ENCODE measurements around the gene CTTNBP2NL.
"Not testable (repeated sequence)": the region's sequence is repeated elsewhere in the genome, so short reads cannot be mapped to it uniquely, and the experiment has no call there.

The CTTNBP2NL gene

DNA sequence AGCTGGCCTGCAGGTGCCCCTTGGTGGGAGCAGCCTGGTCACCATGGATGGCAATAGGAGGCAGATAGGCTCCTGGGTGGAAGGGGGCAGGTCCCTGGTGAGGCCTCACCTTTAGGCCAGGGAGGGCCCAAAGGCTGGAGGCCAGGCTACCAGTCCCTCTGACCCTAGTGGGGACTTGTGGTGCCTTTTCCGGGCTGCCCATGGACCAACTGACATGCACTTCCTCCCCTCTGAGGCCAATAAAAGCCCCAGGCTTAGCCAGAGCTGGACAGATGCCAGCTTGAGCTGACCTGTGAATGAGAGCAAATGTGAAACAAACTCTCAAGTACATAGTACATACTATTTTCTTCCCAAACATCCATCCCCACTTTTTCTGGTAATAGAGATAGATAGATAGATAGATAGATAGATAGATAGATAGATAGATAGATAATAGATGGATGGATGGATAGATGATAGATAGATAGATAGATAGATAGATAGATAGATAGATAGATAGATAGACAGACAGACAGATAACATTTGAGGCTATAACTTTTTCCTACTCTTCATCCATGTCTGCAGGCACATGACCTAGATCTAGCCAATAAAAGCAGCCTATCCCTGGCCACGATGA lies 9.2 kb upstream of the CTTNBP2NL start:
- no peak for DNase-seq

- no peak for DNase-seq
These were observed 8.2 kb upstream of the CTTNBP2NL start for GRCh38 chr1:112387807-112388206.

GRCh38 chr1:112388436-112388835 lies 7.6 kb upstream of the CTTNBP2NL start:
- no peak for DNase-seq

DNA sequence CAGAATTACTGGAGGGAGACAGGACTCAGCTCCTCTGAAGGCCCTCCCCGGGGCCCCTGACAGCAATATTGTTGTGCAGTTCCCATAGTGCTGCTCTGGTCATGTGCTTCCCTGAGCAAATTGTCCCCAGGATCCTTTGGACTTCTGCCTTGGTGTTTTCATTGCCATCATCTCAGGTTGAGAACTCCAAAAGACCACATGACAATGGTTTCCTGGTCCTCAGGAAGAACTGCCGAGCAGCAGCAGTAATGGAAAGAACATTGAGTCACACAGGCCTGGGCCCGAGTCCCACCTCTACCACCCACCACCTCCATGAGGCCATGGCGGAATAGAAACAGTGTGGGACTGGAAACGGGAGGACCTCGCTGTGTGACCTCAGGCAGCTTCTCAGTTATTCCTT lies 6.3 kb upstream of the CTTNBP2NL start:
- no peak for DNase-seq

GRCh38 chr1:112390335-112390734 lies 5.7 kb upstream of the CTTNBP2NL start:
- not testable (repeated sequence) for DNase-seq

GRCh38 chr1:112390775-112391602 lies 5.0 kb upstream of the CTTNBP2NL start:
- DNase-seq = peak; percentile 73

DNA sequence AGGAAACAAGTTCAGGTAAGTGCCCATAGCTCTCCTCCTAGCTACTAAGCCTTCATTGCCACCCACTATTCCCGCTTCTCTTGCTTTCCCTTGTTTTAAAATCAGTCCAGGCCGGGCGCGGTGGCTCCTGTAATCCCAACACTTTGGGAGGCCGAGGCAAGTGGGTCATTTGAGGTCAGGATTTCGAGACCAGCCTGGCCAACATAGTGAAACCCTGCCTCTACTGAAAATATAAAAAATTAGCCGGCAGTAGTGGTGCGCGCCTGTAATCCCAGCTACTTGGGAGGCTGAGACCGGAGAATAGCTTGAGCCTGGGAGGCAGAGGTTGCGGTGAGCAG lies 4.4 kb upstream of the CTTNBP2NL start:
- DNase-seq = no peak

GRCh38 chr1:112393631-112393974 lies 2.4 kb upstream of the CTTNBP2NL start:
- no peak for DNase-seq

- no peak for DNase-seq
These were observed 1.3 kb upstream of the CTTNBP2NL start for GRCh38 chr1:112394743-112395062.

DNA sequence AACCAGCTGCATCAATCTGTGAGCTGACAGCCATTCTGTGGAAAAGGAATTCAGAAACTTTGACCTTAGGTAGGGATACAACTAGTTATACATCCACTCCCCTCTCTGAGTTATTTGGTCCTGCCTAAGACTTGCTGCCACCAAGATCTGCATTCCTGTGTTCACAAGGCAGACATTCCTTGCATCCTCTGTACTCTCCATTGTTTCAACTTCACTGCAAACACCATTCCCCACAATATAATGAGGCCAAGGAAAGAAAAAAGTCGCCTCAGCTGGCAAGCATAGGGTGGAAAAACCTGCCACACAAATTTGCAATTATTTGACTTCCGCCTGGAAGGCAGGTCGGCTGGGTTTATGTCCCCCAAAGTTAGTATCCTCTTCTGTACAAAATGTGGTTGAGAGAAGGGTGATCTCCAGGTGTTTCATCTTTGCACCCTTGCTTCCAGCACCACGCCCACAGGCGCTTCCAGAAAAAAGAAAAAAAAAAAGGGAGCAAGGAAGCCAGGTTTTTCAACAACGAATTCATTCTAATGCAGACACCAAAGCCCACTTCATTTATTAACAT lies 676 bp upstream of the CTTNBP2NL start:
- DNase-seq = no peak

DNA sequence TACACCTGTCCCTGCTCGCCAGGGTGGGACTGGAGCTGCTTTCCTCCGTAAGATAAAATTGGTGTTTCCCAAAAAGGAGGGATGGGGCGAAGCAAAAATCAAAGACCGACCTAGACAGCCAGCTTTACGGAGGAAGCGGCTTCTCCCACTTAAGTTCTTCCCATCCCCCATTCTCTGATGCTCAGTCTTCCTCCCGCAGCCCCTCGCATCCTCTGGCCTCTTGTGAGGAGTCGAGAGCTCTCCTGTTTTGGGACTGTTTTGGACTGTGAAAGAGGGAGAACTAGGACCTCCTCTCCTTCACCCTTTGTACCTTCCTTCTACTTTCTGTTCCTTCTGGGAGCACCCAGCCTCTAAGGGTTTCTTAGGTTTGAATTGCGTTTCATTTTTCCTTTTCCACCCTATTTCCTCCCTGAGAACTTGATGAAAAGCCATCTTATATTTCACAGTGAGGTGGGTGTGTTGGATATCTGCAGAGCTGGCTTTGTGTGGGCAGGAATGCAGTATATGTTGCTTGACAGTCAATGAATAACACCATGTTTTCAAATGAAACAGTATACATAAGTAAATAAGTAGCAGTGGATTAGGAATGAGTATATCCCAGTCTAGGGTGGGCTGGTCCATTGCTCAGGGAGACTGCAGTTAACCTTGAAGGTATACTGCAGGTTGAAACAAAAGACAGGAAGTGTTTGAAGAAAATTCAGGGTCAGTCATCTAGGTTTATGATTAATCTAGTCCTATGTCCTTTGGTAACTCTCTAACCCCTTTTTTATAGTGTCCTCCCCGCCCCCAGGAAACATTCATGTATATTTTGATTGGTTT lies 848 bp downstream of the CTTNBP2NL start:
- DNase-seq = no peak

GRCh38 chr1:112397841-112398240 lies 1.8 kb downstream of the CTTNBP2NL start:
- no peak for DNase-seq

DNA sequence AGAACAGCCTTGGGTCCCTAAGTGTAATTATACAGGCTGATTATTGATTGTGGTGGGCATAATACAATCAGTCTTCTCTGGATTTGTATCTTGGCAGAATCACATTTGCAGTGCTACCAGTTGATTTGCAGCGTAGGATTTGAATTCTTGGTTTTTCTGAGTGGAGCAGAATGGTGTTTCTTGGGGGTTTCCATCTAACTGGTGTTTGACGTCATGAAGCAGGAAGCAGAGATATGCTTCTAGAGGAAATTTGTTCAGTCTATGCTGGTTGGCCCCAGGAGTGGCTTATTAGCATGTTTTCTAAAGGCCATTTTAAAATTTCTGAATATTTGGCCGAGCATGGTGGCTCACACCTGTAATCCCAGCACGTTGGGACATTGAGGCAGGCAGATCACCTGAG lies 3.4 kb downstream of the CTTNBP2NL start:
- DNase-seq = no peak

GRCh38 chr1:112400706-112401105 lies 4.7 kb downstream of the CTTNBP2NL start:
- not testable (repeated sequence) for DNase-seq

DNA sequence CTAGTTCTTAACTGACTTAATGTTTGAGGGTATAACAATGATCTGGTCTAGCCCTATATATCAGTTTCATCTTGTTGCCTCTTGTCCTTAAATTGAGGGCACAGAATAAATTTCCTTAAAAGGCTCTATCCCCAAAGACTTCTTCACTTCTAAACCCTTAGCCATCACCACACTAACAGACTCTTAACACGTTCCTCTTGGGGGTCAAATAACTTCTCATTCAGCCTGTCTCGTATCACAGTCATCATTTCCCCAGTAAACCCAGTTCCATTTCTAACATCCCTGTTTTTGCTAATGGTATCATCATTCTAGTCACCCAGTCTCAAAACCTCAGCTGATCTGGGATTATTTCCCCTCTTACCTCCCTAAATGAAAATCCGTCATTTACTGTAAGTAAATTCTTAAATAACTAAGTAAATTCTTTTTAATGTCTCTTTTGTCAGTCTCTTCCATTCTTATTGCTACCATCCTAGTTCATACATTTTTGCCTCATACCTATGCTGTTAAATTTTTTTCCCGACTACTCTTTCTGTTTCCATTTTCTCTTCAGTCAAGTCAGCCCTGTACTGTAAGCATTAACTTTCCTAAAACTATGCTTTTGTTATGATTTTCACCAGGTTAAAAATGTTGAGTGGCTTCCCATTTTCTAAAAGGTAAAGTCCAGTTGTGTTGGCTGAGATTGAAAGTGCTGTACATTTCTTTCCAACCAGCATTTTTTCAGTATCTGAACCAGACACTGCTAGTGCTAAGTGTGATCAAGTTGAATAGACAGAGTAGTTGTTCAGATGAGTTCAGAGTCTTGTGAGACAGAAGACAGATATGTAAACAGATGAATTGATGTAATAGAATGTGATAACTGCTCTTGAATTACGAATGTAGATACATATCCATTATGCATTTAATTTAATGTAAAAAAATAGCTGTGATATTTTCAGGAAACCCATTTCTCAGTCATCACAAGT lies 6.9 kb downstream of the CTTNBP2NL start:
- no peak for DNase-seq

- DNase-seq = no peak
These were observed 10.8 kb downstream of the CTTNBP2NL start for GRCh38 chr1:112406771-112407170.

GRCh38 chr1:112409414-112409813 lies 13.4 kb downstream of the CTTNBP2NL start:
- DNase-seq = no peak

DNA sequence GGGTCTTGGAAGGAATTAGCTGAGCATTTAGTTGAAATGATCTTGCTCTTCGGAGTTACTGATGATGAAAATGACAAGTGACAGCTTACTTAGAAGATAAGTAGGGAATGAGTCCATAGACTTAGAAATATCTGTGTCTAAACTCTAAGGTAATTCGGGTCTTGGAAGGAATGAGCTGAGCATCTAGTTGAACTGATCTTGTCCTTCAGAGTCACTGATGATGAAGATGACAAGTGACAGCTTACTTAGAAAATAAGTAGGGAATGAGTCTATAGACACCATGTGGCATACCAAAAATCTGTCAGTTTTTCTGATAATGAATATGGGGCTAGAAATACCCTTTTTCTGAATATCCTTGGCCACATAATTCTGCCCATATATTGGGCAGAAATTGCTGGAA lies 14.7 kb downstream of the CTTNBP2NL start:
- DNase-seq = no peak

- no peak for DNase-seq
These were observed 21.3 kb downstream of the CTTNBP2NL start for GRCh38 chr1:112417271-112417670.

- no peak for DNase-seq
These were observed 22.3 kb downstream of the CTTNBP2NL start for GRCh38 chr1:112418099-112418892.

DNA sequence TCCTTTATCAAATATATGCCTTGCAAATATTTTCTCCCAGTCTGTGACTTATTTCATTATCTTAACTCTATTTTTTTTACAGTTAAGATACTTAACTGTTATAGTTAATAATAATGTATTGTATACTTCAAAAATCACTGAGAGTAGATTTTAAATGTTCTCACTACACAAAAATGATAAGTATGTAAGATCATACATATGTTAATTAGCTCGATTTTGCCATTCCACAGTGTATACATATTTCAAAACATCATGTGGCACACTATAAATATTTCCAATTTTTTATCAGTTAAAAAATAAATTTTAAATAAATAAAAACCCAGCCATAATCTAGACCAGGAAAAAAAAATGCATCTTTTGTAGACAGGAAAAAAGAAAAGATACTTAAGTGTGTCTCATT lies 27.2 kb downstream of the CTTNBP2NL start:
- no peak for DNase-seq

DNA sequence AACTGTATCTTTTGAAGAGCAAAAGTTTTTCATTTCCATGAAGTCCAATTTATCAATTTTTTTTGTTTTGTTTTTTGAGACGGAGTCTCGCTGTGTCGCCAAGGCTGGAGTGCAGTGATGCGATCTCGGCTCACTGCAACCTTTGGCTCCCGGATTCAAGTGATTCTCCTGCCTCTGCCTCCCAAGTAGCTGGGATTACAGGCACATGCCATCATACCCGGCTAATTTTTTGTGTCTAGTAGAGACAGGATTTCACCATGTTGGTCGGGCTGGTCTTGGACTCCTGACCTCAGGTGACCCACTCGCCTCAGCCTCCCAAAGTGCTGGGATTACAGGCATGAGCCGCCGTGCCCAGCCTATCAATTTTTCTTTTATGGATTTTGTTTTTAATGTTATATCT lies 27.7 kb downstream of the CTTNBP2NL start:
- not testable (repeated sequence) for DNase-seq

Data from NCI-H510A (cell line).